GM19452 (cell line): ENCODE data around the gene YTHDF2.

ENCODE experiments used
- ATAC-seq: cut with Tn5 transposase; IDR thresholded peaks from one replicate; pipeline ENCODE4 v1.9.1; 2021; ENCODE audit not compliant: unreplicated experiment

The YTHDF2 gene

GRCh38 chr1:28796352-28797211, 59.8 kb downstream of the YTHDF2 start:
- ATAC-seq, result no peak

DNA sequence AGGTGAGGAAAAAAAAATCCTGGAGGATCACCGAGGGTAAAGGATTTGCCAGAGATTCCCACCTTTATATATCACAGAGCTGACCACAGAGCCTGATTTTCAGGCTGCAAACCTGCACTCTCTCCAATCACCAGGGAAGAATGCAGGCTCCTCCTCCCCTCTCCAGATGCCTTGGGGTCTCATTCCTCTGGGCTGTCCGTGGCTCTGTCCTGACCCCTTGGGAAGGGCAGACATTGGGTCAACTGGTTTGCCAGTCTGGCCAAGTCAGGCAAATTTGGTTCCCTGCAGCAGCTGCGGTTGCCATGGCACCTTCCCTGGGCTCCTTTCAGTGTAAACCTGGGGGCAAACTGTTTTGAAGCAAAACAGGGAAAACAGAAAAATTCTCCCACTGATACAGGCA, 63.6 kb downstream of the YTHDF2 start:
- ATAC-seq, result no peak

GRCh38 chr1:28801461-28801860, 64.7 kb downstream of the YTHDF2 start:
- ATAC-seq, result no peak

DNA sequence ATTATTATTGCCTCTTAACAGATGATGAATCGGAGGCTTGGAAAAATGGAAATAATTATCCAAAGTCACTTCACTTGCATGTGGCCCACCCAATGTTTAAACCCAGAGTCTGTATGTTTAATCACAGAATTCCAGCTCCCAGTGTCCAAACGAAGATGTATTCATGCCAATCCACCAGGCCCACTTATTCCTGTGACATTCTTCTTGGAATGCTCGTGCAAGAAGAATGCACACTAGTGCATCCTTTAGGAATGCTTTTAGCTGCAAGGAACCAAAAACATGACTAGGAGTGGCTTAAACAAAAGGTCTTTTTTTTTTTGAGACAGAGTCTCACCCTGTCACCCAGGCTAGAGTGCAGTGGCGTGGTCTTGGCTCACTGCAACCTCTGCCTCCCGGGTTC, 66.3 kb downstream of the YTHDF2 start:
- ATAC-seq, result no peak

GRCh38 chr1:28803662-28804061, 66.9 kb downstream of the YTHDF2 start:
- no peak for ATAC-seq

GRCh38 chr1:28804071-28804470, 67.3 kb downstream of the YTHDF2 start:
- no peak for ATAC-seq

DNA sequence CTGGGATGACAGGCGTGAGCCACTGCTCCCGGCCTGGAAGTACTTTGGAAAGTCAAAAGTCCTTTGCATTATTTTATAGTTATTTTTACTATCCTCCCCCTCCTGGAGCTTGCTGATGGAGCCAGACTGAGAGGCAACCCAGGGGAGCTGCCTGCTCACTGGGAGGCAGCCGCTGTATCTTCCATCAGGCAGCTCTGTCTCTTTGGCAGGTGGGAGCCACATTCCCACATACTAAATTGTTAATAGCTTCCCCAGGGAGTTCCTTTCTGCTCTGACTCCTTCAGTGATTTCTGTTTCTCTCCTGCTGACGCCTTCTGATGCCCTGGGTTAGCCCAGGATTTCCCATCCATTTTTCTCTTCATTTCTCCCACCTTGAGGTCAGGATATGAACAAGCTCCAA, 70.3 kb downstream of the YTHDF2 start:
- ATAC-seq, result no peak

DNA sequence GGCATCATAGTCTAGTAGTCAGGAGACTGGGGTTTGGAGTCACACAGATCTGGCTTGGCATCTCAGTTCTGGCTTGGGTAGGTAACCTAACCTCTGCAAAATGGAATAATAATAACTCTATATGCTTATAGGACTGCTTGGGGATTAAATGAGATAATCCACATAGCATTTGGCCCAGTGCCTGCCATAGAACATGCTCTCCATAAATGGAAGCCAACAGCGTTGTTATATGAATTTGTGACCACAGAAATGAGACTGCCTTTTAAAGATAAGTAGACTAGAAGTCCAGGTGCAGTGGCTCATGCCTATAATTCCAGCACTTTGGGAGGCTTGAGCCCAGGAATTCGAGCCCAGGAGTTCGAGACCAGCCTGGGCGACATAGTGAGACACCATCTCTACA, 71.2 kb downstream of the YTHDF2 start:
- no peak for ATAC-seq

GRCh38 chr1:28811369-28811765, 74.6 kb downstream of the YTHDF2 start:
- ATAC-seq, result no peak

DNA sequence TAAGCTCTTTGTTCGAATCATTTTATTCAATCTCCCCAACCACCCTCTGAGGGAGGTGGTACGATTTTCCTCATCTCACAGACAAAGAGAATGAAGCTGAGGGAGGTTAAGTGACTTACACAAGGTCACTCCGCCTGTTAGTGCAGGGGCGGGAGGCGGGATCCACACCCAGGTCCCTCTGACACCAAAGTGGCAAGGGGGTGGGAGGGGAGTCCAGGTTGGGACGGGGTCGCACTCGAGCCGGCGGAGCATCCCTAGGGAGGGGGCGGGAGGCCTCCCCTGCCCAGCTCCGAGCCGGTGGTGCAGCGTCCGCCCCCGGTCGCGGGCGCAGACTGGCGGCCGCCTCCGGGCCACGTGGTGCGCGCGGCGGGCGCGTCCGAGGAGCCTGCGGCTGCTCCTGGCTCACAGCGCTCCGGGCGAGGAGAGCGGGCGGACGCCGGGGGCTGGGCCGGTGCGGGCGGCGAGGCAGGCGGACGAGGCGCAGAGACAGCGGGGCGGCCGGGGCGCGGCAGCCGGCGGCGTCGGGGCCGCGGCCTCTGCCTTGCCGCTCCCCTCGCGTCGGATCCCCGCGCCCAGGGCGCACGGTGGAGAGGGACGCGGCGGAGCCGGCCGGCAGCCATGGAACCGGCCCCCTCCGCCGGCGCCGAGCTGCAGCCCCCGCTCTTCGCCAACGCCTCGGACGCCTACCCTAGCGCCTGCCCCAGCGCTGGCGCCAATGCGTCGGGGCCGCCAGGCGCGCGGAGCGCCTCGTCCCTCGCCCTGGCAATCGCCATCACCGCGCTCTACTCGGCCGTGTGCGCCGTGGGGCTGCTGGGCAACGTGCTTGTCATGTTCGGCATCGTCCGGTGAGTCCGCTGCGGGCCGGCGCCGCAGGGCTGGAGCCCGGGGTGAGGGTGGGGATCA, 75.3 kb downstream of the YTHDF2 start, which contains the start of gene OPRD1:
Gene OPRD1 (plus strand): TSS at position 405 of the 903 bp plus-strand sequence. CDS start 214 bp downstream, at position 619.
- ATAC-seq, result no peak

- ATAC-seq, result no peak
These were observed 76.1 kb downstream of the YTHDF2 start for GRCh38 chr1:28812669-28813468.

GRCh38 chr1:28813931-28814465, 77.3 kb downstream of the YTHDF2 start:
- no peak for ATAC-seq

DNA sequence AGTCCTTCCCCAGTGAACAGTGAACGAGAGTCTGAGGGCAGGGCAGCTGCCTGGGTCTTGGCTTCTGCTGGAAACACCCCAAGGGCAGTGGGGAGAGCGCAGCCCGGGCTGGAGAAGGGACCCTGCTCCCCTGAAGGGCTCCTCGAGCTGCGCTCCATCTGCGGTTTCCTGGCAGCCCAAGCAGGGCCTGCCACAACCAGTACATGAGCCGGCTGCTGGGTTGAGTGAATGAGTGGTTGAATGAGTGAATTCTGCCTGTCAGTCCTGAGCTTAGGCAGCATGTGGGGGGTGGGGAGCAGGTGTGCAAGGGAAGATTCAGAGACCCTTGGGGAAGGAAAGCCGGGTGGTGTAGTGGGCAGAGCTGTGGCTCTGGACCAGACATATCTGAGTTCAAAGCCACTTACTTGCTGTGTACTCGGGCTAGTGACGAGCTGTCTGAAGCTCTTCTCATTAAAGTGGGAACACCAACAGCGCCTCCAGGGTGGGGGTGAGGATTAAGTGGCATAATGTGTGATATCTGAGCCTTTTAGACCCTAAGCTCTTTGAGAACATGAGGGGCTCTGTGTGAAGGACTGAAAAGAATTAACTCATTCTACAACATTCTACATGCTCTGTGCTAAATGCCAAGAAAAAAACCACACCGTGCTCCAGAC, 78.9 kb downstream of the YTHDF2 start:
- ATAC-seq, result no peak

GRCh38 chr1:28817133-28817532, 80.4 kb downstream of the YTHDF2 start:
- no peak for ATAC-seq

DNA sequence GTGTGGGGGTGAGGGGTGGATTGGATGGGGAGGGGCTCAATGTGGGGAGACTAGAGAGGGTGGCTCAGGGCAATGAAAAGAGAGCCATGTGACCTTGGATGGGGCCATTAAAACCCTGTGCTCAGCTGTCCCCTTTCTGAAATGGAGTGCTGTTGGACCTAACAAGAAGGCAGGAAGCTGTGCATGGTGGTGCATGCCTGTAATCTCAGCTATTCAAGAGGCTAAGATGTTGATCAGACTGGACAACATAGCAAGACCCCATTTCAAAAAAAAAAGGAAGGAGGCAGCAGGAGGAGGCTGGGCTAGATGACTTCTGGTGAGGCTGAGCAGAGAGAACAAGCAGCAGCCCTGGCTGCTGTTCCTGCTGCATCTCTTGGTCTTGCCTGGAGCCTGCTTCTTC, 82.3 kb downstream of the YTHDF2 start:
- ATAC-seq, result no peak
